Gastrocnemius medialis (tissue), 4 donors: ENCODE measurements around the gene SERPINA9.

ENCODE experiments used
- CTCF ChIP-seq, 5 experiments: fragments of 450-650 bp in 3 of 5; fragments of 200-600 bp in 2 of 5; sonication (generic) in 2 of 5; IDR thresholded peaks in 4 of 5; conservative IDR thresholded peaks in 1 of 5; 1 replicate in 4 of 5; 2 replicates in 1 of 5; pipeline ENCODE4 v1.5.1; 2016 to 2019; ENCODE audit warnings: antibody characterized with exemption in 5 of 5, mild to moderate bottlenecking in 3 of 5, moderate library complexity in 3 of 5
- POLR2A ChIP-seq, 2 donors: fragments of 450-650 bp; IDR thresholded peaks; one replicate each; pipeline ENCODE4 v1.6.1; 2017; ENCODE audit warnings: antibody characterized with exemption in 2 of 2, mild to moderate bottlenecking in 2 of 2, moderate library complexity in 2 of 2

GRCh38 chr14:94505206-94505605, 29.2 kb upstream of the SERPINA9 start:
- no peak for TF ChIP-seq POLR2A (IDR thresholded peaks at IDR 0.05)
- no peak for TF ChIP-seq CTCF (IDR thresholded peaks at IDR 0.05 in 4 of 5, conservative IDR thresholded peaks at IDR 0.05 in 1 of 5)
